HEK293 (cell line): Measurements from ENCODE around the gene ACTG1.

Experiments
- CTCF ChIA-PET: fragments of 350-600 bp; formaldehyde crosslinking; extraction: SDS; loops from one replicate; lab custom pipeline; 2021; ENCODE audit warnings: antibody characterized with exemption; lab: Yijun Ruan, JAX
- POLR2A ChIA-PET: fragments of 300-600 bp; formaldehyde crosslinking; extraction: SDS; loops from one replicate; lab custom pipeline; 2020; ENCODE audit warnings: antibody characterized with exemption, inconsistent platforms; lab: Yijun Ruan, JAX
- H3K27ac ChIP-seq: fragments of 200-500 bp; sonication (Bioruptor generic); 2 replicates; pipeline ENCODE4 v1.5.1; 2014; ENCODE audit warnings: low read depth, low read length, control low read depth, inconsistent platforms; ENCODE audit errors: extremely low read depth
- H3K36me3 ChIP-seq, 2 experiments: fragments of 200-500 bp in 1 of 2; sonication (Bioruptor generic) in 1 of 2; 1 replicate in 1 of 2; 2 replicates in 1 of 2; pipeline ENCODE4 v1.5.1; 2014 to 2017; ENCODE audit warnings: inconsistent platforms in 2 of 2, low read length in 2 of 2; ENCODE audit not compliant: control insufficient read depth in 2 of 2, insufficient read depth in 1 of 2
- H3K4me1 ChIP-seq: fragments of 200-500 bp; sonication (Bioruptor generic); 2 replicates; pipeline ENCODE4 v1.5.1; 2014; ENCODE audit warnings: mild to moderate bottlenecking, low read length, inconsistent platforms; ENCODE audit not compliant: control insufficient read depth, insufficient read depth
- H3K4me3 ChIP-seq: 2 replicates; pipeline ENCODE4 v1.5.1; 2011; ENCODE audit warnings: low read depth, mild to moderate bottlenecking, control low read depth, low read length, moderate library complexity
- H3K9me3 ChIP-seq: fragments of 200-500 bp; sonication (Bioruptor generic); 2 replicates; pipeline ENCODE4 v1.5.1; 2014; ENCODE audit warnings: low read depth, low read length, inconsistent platforms; ENCODE audit not compliant: control insufficient read depth, insufficient read depth
- HOXD13 ChIP-seq: sonication (generic); formaldehyde crosslinking; IDR thresholded peaks from 2 replicates; pipeline ENCODE4 v1.8.0; 2022; ENCODE audit warnings: missing genetic modification reagents, borderline replicate concordance
- IKZF3 ChIP-seq: fragments of 450-650 bp; IDR thresholded peaks from 2 replicates; pipeline ENCODE4 v1.5.0; 2018; ENCODE audit warnings: missing biosample characterization, mild to moderate bottlenecking, missing genetic modification characterization, moderate library complexity
- KLF1 ChIP-seq: fragments of 450-650 bp; formaldehyde crosslinking; IDR thresholded peaks from 2 replicates; pipeline ENCODE4 v1.5.1; 2016; ENCODE audit warnings: missing biosample characterization, missing genetic modification characterization
- MZF1 ChIP-seq: fragments of 450-650 bp; formaldehyde crosslinking; IDR thresholded peaks from 2 replicates; pipeline ENCODE4 v1.5.1; 2017; ENCODE audit warnings: missing biosample characterization, missing genetic modification characterization, borderline replicate concordance
- PRDM2 ChIP-seq: fragments of 450-650 bp; formaldehyde crosslinking; IDR thresholded peaks from 2 replicates; pipeline ENCODE4 v1.5.1; 2016; ENCODE audit warnings: missing biosample characterization, missing genetic modification characterization, borderline replicate concordance
- TCF7L2 ChIP-seq: IDR thresholded peaks from 2 replicates; pipeline ENCODE4 v1.6.1; 2011; ENCODE audit warnings: low read depth, mild to moderate bottlenecking, inconsistent platforms, low read length, moderate library complexity, borderline replicate concordance
- TRIM28 ChIP-seq: IDR thresholded peaks from 2 replicates; pipeline ENCODE4 v1.6.1; 2011; ENCODE audit warnings: low read length, control low read depth, borderline replicate concordance
- ZNF112 ChIP-seq: fragments of 450-650 bp; formaldehyde crosslinking; IDR thresholded peaks from 2 replicates; pipeline ENCODE4 v1.5.0; 2017; ENCODE audit warnings: missing biosample characterization, missing genetic modification characterization
- ZNF280D ChIP-seq: fragments of 450-650 bp; formaldehyde crosslinking; IDR thresholded peaks from 2 replicates; pipeline ENCODE4 v1.5.1; 2016; ENCODE audit warnings: missing biosample characterization, missing genetic modification characterization
- ZNF354C ChIP-seq: fragments of 450-650 bp; formaldehyde crosslinking; IDR thresholded peaks from 2 replicates; pipeline ENCODE4 v1.5.1; 2016; ENCODE audit warnings: missing biosample characterization, missing genetic modification characterization, low read depth, borderline replicate concordance
- ZNF391 ChIP-seq: fragments of 450-650 bp; formaldehyde crosslinking; IDR thresholded peaks from 2 replicates; pipeline ENCODE4 v1.5.1; 2016; ENCODE audit warnings: low read depth, missing biosample characterization, missing genetic modification characterization, borderline replicate concordance
- ZNF473 ChIP-seq: fragments of 450-650 bp; formaldehyde crosslinking; IDR thresholded peaks from 2 replicates; pipeline ENCODE4 v1.5.1; 2017; ENCODE audit warnings: missing biosample characterization, missing genetic modification characterization
- ZNF544 ChIP-seq: fragments of 450-650 bp; formaldehyde crosslinking; IDR thresholded peaks from 2 replicates; pipeline ENCODE4 v1.5.0; 2017; ENCODE audit warnings: missing biosample characterization, missing genetic modification characterization
- ZNF596 ChIP-seq: fragments of 450-650 bp; IDR thresholded peaks from 2 replicates; pipeline ENCODE4 v1.5.0; 2018; ENCODE audit warnings: missing biosample characterization, mild to moderate bottlenecking, missing genetic modification characterization, moderate library complexity
- ZNF623 ChIP-seq: fragments of 450-650 bp; formaldehyde crosslinking; IDR thresholded peaks from 2 replicates; pipeline ENCODE4 v1.5.1; 2016; ENCODE audit warnings: missing biosample characterization, missing genetic modification characterization
- ZNF624 ChIP-seq: fragments of 450-650 bp; formaldehyde crosslinking; IDR thresholded peaks from 2 replicates; pipeline ENCODE4 v1.5.1; 2017; ENCODE audit warnings: missing biosample characterization, missing genetic modification characterization
- ZNF701 ChIP-seq: fragments of 450-650 bp; formaldehyde crosslinking; IDR thresholded peaks from 2 replicates; pipeline ENCODE4 v1.5.1; 2016; ENCODE audit warnings: missing biosample characterization, missing genetic modification characterization
- TF ChIP-seq, protein P1 (sequence below): fragments of 450-650 bp; formaldehyde crosslinking; IDR thresholded peaks from 2 replicates; pipeline ENCODE4 v1.5.1; 2016; ENCODE audit warnings: missing biosample characterization, missing genetic modification characterization

ACTG1 gene

GRCh38 chr17:81535480-81536298 lies 23.1 kb upstream of the ACTG1 start (continued):
- no peak for TF ChIP-seq PRDM2 (tag by site-specific recombination)
- TF ChIP-seq IKZF3 (tag by site-specific recombination), result no peak

DNA sequence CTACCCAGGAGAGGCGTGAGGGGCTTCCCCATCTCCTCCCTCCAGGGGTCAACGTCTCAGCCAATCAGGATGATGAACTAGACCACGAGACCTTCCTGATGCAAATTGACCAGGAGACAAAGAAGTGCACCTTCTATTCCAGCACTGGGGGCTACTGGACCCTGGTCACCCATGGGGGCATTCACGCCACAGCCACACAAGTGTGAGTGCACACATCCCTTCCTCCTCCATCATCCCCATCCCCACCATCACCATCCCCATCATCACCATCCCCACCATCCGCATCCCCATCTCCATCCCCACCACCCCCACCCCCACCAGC lies 22.4 kb upstream of the ACTG1 start:
- ChIA-PET POLR2A (interaction anchor here (1.3 to 1.4 kb wide), 2 partner anchors 9 to 22 kb away, joined by 5 to 6 read pairs; partner anchors contain the start of gene ACTG1), CTCF (no interaction called here)
- no peaks in the 10 kb centered on the region for H3K4me1 ChIP-seq
- H3K9me3 ChIP-seq, result no peaks in the 10 kb centered on the region
- no peak for TF ChIP-seq ZNF624 (tag by site-specific recombination)
- TF ChIP-seq TCF7L2, result no peak
- TF ChIP-seq ZNF596 (tag by site-specific recombination), result no peak
- TF ChIP-seq, protein P1, sequence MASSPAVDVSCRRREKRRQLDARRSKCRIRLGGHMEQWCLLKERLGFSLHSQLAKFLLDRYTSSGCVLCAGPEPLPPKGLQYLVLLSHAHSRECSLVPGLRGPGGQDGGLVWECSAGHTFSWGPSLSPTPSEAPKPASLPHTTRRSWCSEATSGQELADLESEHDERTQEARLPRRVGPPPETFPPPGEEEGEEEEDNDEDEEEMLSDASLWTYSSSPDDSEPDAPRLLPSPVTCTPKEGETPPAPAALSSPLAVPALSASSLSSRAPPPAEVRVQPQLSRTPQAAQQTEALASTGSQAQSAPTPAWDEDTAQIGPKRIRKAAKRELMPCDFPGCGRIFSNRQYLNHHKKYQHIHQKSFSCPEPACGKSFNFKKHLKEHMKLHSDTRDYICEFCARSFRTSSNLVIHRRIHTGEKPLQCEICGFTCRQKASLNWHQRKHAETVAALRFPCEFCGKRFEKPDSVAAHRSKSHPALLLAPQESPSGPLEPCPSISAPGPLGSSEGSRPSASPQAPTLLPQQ, result no peak
- TF ChIP-seq ZNF544 (tag by site-specific recombination), result no peak
- no peak for TF ChIP-seq ZNF473 (tag by site-specific recombination)
- TF ChIP-seq ZNF623 (tag by site-specific recombination), result no peak
- TF ChIP-seq MZF1 (tag by site-specific recombination), result no peak
- no peak for TF ChIP-seq ZNF280D (tag by site-specific recombination)
- no peak for TF ChIP-seq HOXD13 (CRISPR knock-in tag)
- TF ChIP-seq ZNF354C (tag by site-specific recombination), result no peak
- TF ChIP-seq TRIM28, result no peak
- no peak for TF ChIP-seq KLF1
- no peak for TF ChIP-seq ZNF391 (tag by site-specific recombination)
- TF ChIP-seq ZNF701 (tag by site-specific recombination), result no peak
- no peak for TF ChIP-seq ZNF112 (tag by site-specific recombination)
- H3K27ac ChIP-seq, result no peak overlapping the region
- H3K36me3 ChIP-seq, result peaks cover 0 to 15% of the 10 kb centered on the region in 2 experiments; a peak in 1 of 3 replicates
- H3K4me3 ChIP-seq, result no peak overlapping the region
